Spleen (tissue), 11 donors: ENCODE data around the gene GALNT7. TPM values are rescaled to one million over a fixed set of nuclear protein-coding genes. Genes with fewer than 3 reads are reported as not detected.
"Not testable (repeated sequence)": the region's sequence is repeated elsewhere in the genome, so short reads cannot be mapped to it uniquely, and the experiment has no call there.

ENCODE experiments used
- DNase-seq: peaks from one replicate; pipeline ENCODE4 v3.0.0-alpha.2; 2020
- H3K27ac ChIP-seq, 8 donors: fragments of 200-600 bp; sonication (generic) in 7 of 8; 1 replicate in 4 of 8; 2 replicates in 4 of 8; pipeline versions ENCODE4 v1.5.0 to v1.8.0; 2016 to 2021; ENCODE audit warnings: inconsistent platforms in 4 of 8, mild to moderate bottlenecking in 4 of 8, moderate library complexity in 1 of 8
- H3K27me3 ChIP-seq, 7 donors: fragments of 200-600 bp; sonication (generic) in 6 of 7; replicated peaks in 1 of 7; 1 replicate in 4 of 7; 2 replicates in 3 of 7; pipeline versions ENCODE4 v1.5.0 to v1.8.0; 2016 to 2021; ENCODE audit warnings: inconsistent platforms in 3 of 7, mild to moderate bottlenecking in 1 of 7
- H3K36me3 ChIP-seq, 6 donors: fragments of 200-600 bp; sonication (generic) in 5 of 6; 1 replicate in 4 of 6; 2 replicates in 2 of 6; pipeline versions ENCODE4 v1.5.0 to v1.8.0; 2016 to 2021; ENCODE audit warnings: inconsistent platforms in 2 of 6
- H3K4me1 ChIP-seq, 6 donors: fragments of 200-600 bp; sonication (generic) in 5 of 6; 1 replicate in 3 of 6; 2 replicates in 3 of 6; pipeline versions ENCODE4 v1.5.0 to v1.8.0; 2016 to 2021; ENCODE audit warnings: inconsistent platforms in 3 of 6
- H3K4me3 ChIP-seq, 8 donors: fragments of 200-600 bp; sonication (generic) in 7 of 8; 1 replicate in 4 of 8; 2 replicates in 4 of 8; pipeline versions ENCODE4 v1.5.0 to v1.8.0; 2016 to 2021; ENCODE audit warnings: inconsistent platforms in 4 of 8, mild to moderate bottlenecking in 4 of 8, moderate library complexity in 2 of 8
- H3K9me3 ChIP-seq, 8 donors: fragments of 200-600 bp; sonication (generic) in 7 of 8; 1 replicate in 4 of 8; 2 replicates in 4 of 8; pipeline versions ENCODE4 v1.5.0 to v1.8.0; 2016 to 2021; ENCODE audit warnings: inconsistent platforms in 4 of 8
- POLR2A ChIP-seq, 3 donors: fragments of 450-650 bp; IDR thresholded peaks; one replicate each; pipeline ENCODE4 v1.5.1; 2017; ENCODE audit warnings: antibody characterized with exemption in 3 of 3, mild to moderate bottlenecking in 1 of 3
- POLR2AphosphoS5 ChIP-seq, 3 donors: sonication (generic); formaldehyde crosslinking; IDR thresholded peaks; one replicate each; pipeline ENCODE4 v1.5.1; 2017; ENCODE audit warnings: antibody characterized with exemption in 3 of 3
- WGBS, 5 donors: extraction: QIAGEN DNeasy Blood & Tissue Kit in 3 of 5; methylation state at CpG; one replicate each; pipeline versions ENCODE4 v1.1.5 to v1.1.7; 2013 to 2018; 5-methylcytosine and 5-hydroxymethylcytosine counted together
- intact Hi-C: fragments of 100-400 bp; cut with DNase I; formaldehyde crosslinking; loops from one replicate; pipeline ENCODE4 v1.15.0; 2023; ENCODE audit warnings: low total_unique reads
- polyA plus RNA-seq, 3 donors: library from polyadenylated mRNA; stranded (reverse); fragments of 200-250 nt; gene quantifications; one replicate each; pipeline ENCODE4 v1.2.1, GENCODE V29; 2013
- total RNA-seq, 7 donors: library from RNA; depleted of rRNA in 3 of 7; stranded (reverse); fragments of >200 nt in 3 of 7; fragmentation: NEBNext Ultra II Directional in 4 of 7; extraction: Animal tissue kit (Norgen Biotek cat#: 25700) in 4 of 7; gene quantifications; one replicate each; pipeline versions ENCODE4 v1.1.0 to v1.2.1, GENCODE V29; 2016 to 2021
- TF ChIP-seq, protein P1 (sequence below), 11 experiments: fragments of 200-600 bp in 7 of 11; fragments of 450-650 bp in 4 of 11; sonication (generic) in 4 of 11; IDR thresholded peaks in 8 of 11; conservative IDR thresholded peaks in 3 of 11; 1 replicate in 7 of 11; 2 replicates in 4 of 11; pipeline versions ENCODE4 v1.4.0 to v1.8.0; 2016 to 2021; ENCODE audit warnings: antibody characterized with exemption in 11 of 11, inconsistent platforms in 4 of 11, mild to moderate bottlenecking in 1 of 11
- donor health status: healthy with polysubstance abuse.
- donor health status: DM: no; HTN: no; CAD: no; lungs with moderate emphysema.
- donor health status: DM: no; HTN: no; CAD: no.
- donor health status: Bipolar disorder and iron deficiency.
- donor health status: healthy.
- donor health status: DM: no; HTN: no; CAD: no.
- donor health status: DM: yes; HTN: yes; CAD: no.

Gene GALNT7
- total and polyA plus RNA-seq, 10 donors = 7.6 to 28.5 (median 20.9) TPM

DNA sequence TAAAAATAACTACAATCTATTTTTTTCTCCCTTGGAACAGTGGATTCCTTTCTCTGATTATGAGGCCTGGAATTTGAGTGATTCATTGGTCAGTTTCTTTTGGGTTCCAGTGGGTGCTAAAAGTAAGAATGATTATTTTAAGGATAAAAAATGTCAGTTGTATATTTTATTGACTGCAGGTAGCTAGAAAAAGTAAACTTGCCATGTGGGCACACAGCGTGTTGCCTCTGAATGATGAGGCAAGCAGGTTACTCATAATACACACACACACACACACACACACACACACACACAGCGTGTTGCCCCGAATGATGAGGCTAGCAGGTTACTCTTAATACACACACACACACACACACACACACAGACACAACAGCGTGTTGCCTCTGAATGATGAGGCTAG lies 13.8 kb downstream of the GALNT7 start:
- intact Hi-C loops = no loop called here
- no peak overlapping the region for H3K27ac ChIP-seq

DNA sequence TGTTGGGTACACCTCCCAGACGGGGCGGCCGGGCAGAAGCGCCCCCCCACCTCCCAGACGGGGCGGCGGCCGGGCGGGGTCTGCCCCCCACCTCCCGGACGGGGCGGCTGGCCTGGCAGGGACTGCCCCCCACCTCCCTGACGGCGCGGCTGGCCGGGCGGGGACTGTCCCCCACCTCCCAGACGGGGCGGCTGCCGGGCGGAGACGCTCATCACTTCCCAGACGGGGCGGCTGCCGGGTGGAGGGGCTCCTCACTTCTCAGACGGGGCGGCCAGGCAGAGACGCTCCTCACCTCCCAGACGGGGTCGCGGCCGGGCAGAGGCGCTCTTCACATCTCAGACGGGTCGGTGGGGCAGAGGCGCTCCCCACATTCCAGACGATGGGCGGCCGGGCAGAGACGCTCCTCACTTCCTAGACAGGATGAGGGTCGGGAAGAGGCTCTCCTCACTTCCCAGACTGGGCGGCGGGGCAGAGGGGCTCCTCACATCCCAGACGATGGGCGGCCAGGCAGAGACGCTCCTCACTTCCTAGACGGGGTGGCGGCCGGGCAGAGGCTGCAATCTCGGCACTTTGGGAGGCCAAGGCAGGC lies 15.1 kb downstream of the GALNT7 start:
- intact Hi-C loops, H3K4me3 ChIP-seq, H3K36me3 ChIP-seq, H3K9me3 ChIP-seq, H3K27me3 ChIP-seq, H3K27ac ChIP-seq: not testable (repeated sequence)
- H3K4me1 ChIP-seq = peaks cover 0 to 56% (median 20%) of the 10 kb centered on the region in 6 donors
- DNase-seq = peak; percentile 63
- 91 to 98% (median 97%) methylated on average over 28 to 47 of the region's 50 CpGs for WGBS, 5 donors

More for the DNA sequence above, 13.8 kb downstream of the GALNT7 start:
- WGBS, 5 donors = 69 to 89% (median 82%) methylated on average over 4 of the region's 4 CpGs
- DNase-seq = no peak
- Histone ChIP-seq H3K27me3 (no peaks in the 10 kb centered on the region), H3K4me3 (no peak overlapping the region), H3K9me3 (no peaks in the 10 kb centered on the region), H3K36me3 (peaks cover 0 to 3% (median 0%) of the 10 kb centered on the region in 6 donors), H3K4me1 (peaks cover 0 to 55% (median 22%) of the 10 kb centered on the region in 6 donors)
- no peak for TF ChIP-seq POLR2A (IDR thresholded peaks at IDR 0.05)
- TF ChIP-seq, protein P1, sequence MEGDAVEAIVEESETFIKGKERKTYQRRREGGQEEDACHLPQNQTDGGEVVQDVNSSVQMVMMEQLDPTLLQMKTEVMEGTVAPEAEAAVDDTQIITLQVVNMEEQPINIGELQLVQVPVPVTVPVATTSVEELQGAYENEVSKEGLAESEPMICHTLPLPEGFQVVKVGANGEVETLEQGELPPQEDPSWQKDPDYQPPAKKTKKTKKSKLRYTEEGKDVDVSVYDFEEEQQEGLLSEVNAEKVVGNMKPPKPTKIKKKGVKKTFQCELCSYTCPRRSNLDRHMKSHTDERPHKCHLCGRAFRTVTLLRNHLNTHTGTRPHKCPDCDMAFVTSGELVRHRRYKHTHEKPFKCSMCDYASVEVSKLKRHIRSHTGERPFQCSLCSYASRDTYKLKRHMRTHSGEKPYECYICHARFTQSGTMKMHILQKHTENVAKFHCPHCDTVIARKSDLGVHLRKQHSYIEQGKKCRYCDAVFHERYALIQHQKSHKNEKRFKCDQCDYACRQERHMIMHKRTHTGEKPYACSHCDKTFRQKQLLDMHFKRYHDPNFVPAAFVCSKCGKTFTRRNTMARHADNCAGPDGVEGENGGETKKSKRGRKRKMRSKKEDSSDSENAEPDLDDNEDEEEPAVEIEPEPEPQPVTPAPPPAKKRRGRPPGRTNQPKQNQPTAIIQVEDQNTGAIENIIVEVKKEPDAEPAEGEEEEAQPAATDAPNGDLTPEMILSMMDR (IDR thresholded peaks at IDR 0.05 in 8 of 11, conservative IDR thresholded peaks at IDR 0.05 in 3 of 11) = no peak
- no peak for TF ChIP-seq POLR2AphosphoS5 (IDR thresholded peaks at IDR 0.05)

DNA sequence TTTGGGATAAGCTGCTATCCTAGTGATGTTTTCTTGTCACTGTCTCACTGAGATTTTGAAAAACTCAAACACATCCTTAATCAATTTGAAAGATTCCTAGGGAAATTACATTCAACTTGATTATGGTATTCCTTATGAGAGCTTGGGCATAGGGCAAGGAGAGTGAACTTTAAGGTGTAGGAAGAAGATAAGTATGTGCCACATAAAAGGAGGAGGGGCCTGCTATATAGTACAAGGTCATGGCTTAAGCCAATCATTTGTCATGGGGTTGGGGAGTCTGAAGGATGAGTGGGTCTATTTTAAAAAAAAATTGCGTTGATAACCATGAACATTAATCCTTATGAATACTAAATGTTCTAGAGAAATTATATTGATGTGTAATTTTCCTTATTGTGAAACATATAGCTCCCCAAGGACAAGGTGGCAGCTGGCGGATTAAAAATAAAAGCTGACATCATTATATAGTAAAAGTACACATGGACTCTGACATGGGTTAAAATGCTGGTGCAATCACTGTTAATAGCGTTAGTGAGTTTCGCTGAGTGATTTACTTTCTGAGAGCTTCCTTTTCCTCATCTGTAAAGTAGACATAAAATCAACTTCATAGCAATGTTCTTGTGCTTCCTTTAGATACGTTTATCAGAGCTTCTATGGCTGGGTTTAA lies 17.4 kb downstream of the GALNT7 start:
- H3K4me3 ChIP-seq = peak overlapping the region in 1 of 8 donors; percentile 28
- intact Hi-C loops = no loop called here

DNA sequence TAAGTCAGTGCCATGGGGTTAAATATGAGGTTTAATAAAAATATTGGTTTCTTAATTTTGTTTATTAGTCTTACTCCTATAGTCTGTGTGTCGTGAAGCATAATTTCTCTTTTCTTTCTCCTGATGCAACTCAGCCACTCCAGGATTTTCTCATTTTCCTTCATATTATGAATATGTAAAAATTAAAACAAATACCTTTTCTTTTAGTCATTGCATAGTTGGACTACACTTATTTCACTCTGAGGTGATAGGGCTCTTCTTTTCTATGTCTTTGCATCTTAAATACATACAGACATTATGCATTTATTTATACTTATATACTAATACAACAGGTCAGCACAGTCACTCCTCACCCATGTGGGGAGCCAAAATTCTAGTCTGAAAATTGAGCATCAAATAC lies 19.1 kb downstream of the GALNT7 start:
- no peak overlapping the region for H3K4me3 ChIP-seq
- H3K36me3 ChIP-seq = peaks cover 0 to 3% (median 0%) of the 10 kb centered on the region in 6 donors
- H3K27ac ChIP-seq = no peak overlapping the region
- H3K4me1 ChIP-seq = peaks cover 0 to 38% (median 16%) of the 10 kb centered on the region in 6 donors
- 86 to 93% (median 91%) methylated on average over 1 of the region's 1 CpG for WGBS, 5 donors
- no peaks in the 10 kb centered on the region for H3K9me3 ChIP-seq
- intact Hi-C loops = no loop called here
- no peak for DNase-seq
- TF ChIP-seq POLR2A (IDR thresholded peaks at IDR 0.05) (no peak), POLR2AphosphoS5 (IDR thresholded peaks at IDR 0.05) (no peak)
- TF ChIP-seq, protein P1 (IDR thresholded peaks at IDR 0.05 in 8 of 11, conservative IDR thresholded peaks at IDR 0.05 in 3 of 11) = no peak
- no peaks in the 10 kb centered on the region for H3K27me3 ChIP-seq

More for the DNA sequence above, 17.4 kb downstream of the GALNT7 start:
- Histone ChIP-seq H3K27me3 (no peaks in the 10 kb centered on the region), H3K36me3 (peaks cover 0 to 3% (median 0%) of the 10 kb centered on the region in 6 donors), H3K4me1 (peaks cover 0 to 38% (median 20%) of the 10 kb centered on the region in 6 donors), H3K9me3 (no peaks in the 10 kb centered on the region), H3K27ac (peak overlapping the region in 2 of 8 donors; percentile 14 to 32)
- TF ChIP-seq, protein P1 (IDR thresholded peaks at IDR 0.05 in 8 of 11, conservative IDR thresholded peaks at IDR 0.05 in 3 of 11) = no peak
- TF ChIP-seq POLR2A (IDR thresholded peaks at IDR 0.05) (no peak), POLR2AphosphoS5 (IDR thresholded peaks at IDR 0.05) (no peak)
- DNase-seq = no peak
- WGBS, 5 donors = 20 to 24% (median 22%) methylated on average over 5 of the region's 5 CpGs
